GM23338 (cell line): ENCODE results near the gene ID2. TPM values are rescaled to one million over a fixed set of nuclear protein-coding genes. Genes with fewer than 3 reads are reported as not detected.

Source experiments
- ATAC-seq: fragments of 200-7000 bp; cut with Tn5 transposase; 3 replicates; pipeline ENCODE4 v1.9.1; 2020
- DNase-seq: peaks from one replicate; pipeline ENCODE4 v3.0.0-alpha.2; 2015; ENCODE audit warnings: low spot score
- H2AFZ ChIP-seq: fragments of 200-600 bp; sonication (generic); 2 replicates; pipeline ENCODE4 v1.8.0; 2016; ENCODE audit warnings: antibody characterized with exemption, mild to moderate bottlenecking, moderate library complexity
- H3F3A ChIP-seq: fragments of 200-600 bp; sonication (generic); replicated peaks from 2 replicates; pipeline ENCODE4 v1.8.0; 2017; ENCODE audit warnings: antibody characterized with exemption, mixed run types, low read depth
- H3K27ac ChIP-seq: fragments of 200-600 bp; sonication (generic); 2 replicates; pipeline ENCODE4 v1.6.1; 2016; ENCODE audit warnings: low read depth
- H3K27me3 ChIP-seq: fragments of 200-600 bp; sonication (generic); 2 replicates; pipeline ENCODE4 v1.8.0; 2016; ENCODE audit warnings: mild to moderate bottlenecking, mixed run types, moderate library complexity; ENCODE audit not compliant: insufficient read depth
- H3K36me3 ChIP-seq: fragments of 200-600 bp; sonication (generic); 2 replicates; pipeline ENCODE4 v1.8.0; 2016; ENCODE audit warnings: mild to moderate bottlenecking; ENCODE audit not compliant: insufficient read depth
- H3K4me1 ChIP-seq: fragments of 200-600 bp; sonication (generic); 2 replicates; pipeline ENCODE4 v1.8.0; 2016; ENCODE audit warnings: mild to moderate bottlenecking, moderate library complexity; ENCODE audit not compliant: insufficient read depth
- H3K4me2 ChIP-seq: fragments of 200-600 bp; sonication (generic); 2 replicates; pipeline ENCODE4 v1.7.1; 2017; ENCODE audit warnings: mixed run types
- H3K4me3 ChIP-seq: fragments of 200-600 bp; sonication (generic); 2 replicates; pipeline ENCODE4 v1.6.1; 2016; ENCODE audit warnings: mixed run types
- H3K79me2 ChIP-seq: fragments of 200-600 bp; sonication (generic); replicated peaks from 2 replicates; pipeline ENCODE4 v1.8.0; 2017; ENCODE audit warnings: mild to moderate bottlenecking; ENCODE audit not compliant: insufficient read depth
- H3K9me2 ChIP-seq: fragments of 200-600 bp; sonication (generic); 2 replicates; pipeline ENCODE4 v1.8.0; 2017; ENCODE audit not compliant: insufficient read depth
- H4K20me1 ChIP-seq: fragments of 200-600 bp; sonication (generic); replicated peaks from 2 replicates; pipeline ENCODE4 v1.8.0; 2017; ENCODE audit warnings: mild to moderate bottlenecking; ENCODE audit not compliant: insufficient read depth
- H3K27ac Mint-ChIP-seq: 2 replicates; pipeline ENCODE4 v1.8.0; 2020; ENCODE audit warnings: inconsistent platforms, mild to moderate bottlenecking, moderate library complexity, mixed read lengths
- H3K27me3 Mint-ChIP-seq: 3 replicates; pipeline ENCODE4 v1.8.0; 2022; ENCODE audit warnings: low read depth, mild to moderate bottlenecking, moderate library complexity, mixed read lengths, inconsistent platforms; ENCODE audit not compliant: insufficient read depth, poor library complexity
- H3K36me3 Mint-ChIP-seq: 3 replicates; pipeline ENCODE4 v1.8.0; 2021; ENCODE audit warnings: low read depth, mild to moderate bottlenecking, inconsistent platforms, moderate library complexity, mixed read lengths
- H3K4me1 Mint-ChIP-seq: 3 replicates; pipeline ENCODE4 v1.8.0; 2020; ENCODE audit warnings: mild to moderate bottlenecking, inconsistent platforms, mixed read lengths
- H3K4me3 Mint-ChIP-seq: 3 replicates; pipeline ENCODE4 v1.8.0; 2021; ENCODE audit warnings: moderate library complexity, mild to moderate bottlenecking, inconsistent platforms, mixed read lengths
- H3K9me3 Mint-ChIP-seq: 3 replicates; pipeline ENCODE4 v1.8.0; 2020; ENCODE audit warnings: moderate library complexity, mild to moderate bottlenecking, inconsistent platforms, mixed read lengths
- CREB1 ChIP-seq: fragments of 250-450 bp; sonication (Bioruptor Pico); IDR thresholded peaks from 2 replicates; pipeline ENCODE4 v1.5.0; 2020; ENCODE audit warnings: low read depth, mild to moderate bottlenecking, moderate library complexity
- ETS1 ChIP-seq: IDR thresholded peaks from 2 replicates; pipeline ENCODE4 v1.6.1; 2016; ENCODE audit warnings: antibody characterized with exemption
- EZH2phosphoT487 ChIP-seq: fragments of 200-600 bp; sonication (generic); IDR thresholded peaks from one replicate; pipeline ENCODE4 v1.8.1; 2018; ENCODE audit warnings: antibody characterized with exemption; ENCODE audit not compliant: unreplicated experiment
- NANOG ChIP-seq: IDR thresholded peaks from 2 replicates; pipeline ENCODE4 v1.6.1; 2016; ENCODE audit warnings: antibody characterized with exemption, borderline replicate concordance
- POLR2AphosphoS5 ChIP-seq: IDR thresholded peaks from 2 replicates; pipeline ENCODE4 v1.6.1; 2016; ENCODE audit warnings: antibody characterized with exemption, low read depth
- REST ChIP-seq: IDR thresholded peaks from one replicate; pipeline ENCODE4 v1.6.1; 2018; ENCODE audit warnings: antibody characterized with exemption; ENCODE audit not compliant: unreplicated experiment
- STAT1 ChIP-seq: IDR thresholded peaks from one replicate; pipeline ENCODE4 v1.6.1; 2016; ENCODE audit warnings: antibody characterized with exemption; ENCODE audit not compliant: unreplicated experiment
- ZNF331 ChIP-seq: fragments of 250-450 bp; sonication (Bioruptor Pico); IDR thresholded peaks from 2 replicates; pipeline ENCODE4 v1.5.0; 2020; ENCODE audit warnings: low read depth, mild to moderate bottlenecking, moderate library complexity
- ZNF462 ChIP-seq: fragments of 250-450 bp; sonication (Bioruptor Pico); IDR thresholded peaks from 2 replicates; pipeline ENCODE4 v1.5.0; 2020; ENCODE audit warnings: mild to moderate bottlenecking, moderate library complexity
- polyA plus RNA-seq: library from polyadenylated mRNA; unstranded; fragments of >200 nt; fragmentation: Nextera tagmentation; extraction: Ambion mirVana; gene quantifications from 2 replicates; pipeline ENCODE4 v1.2.1, GENCODE V29; 2016
- total RNA-seq: library from RNA; depleted of rRNA; stranded (reverse); fragments of >200 nt; shearing (Covaris generic); gene quantifications from 2 replicates; pipeline ENCODE4 v1.2.3, GENCODE V29; 2014

ID2 gene
- total and polyA plus RNA-seq, 2 experiments from 2014 or later, result 87.0 to 110 TPM

GRCh38 chr2:8645176-8645831 is 36.6 kb upstream of the ID2 start:
- no peak overlapping the region for H3K4me2 ChIP-seq
- H3K27ac ChIP-seq, result no peak overlapping the region
- peaks cover 26% of the 10 kb centered on the region for H3K9me3 Mint-ChIP-seq
- H3K9me2 ChIP-seq, result peaks cover 4% of the 10 kb centered on the region; the same call in 1 of the 2 replicates
- H3K27ac Mint-ChIP-seq, result no peak overlapping the region
- no peaks in the 10 kb centered on the region for H3F3A ChIP-seq
- no peak overlapping the region for H3K4me3 Mint-ChIP-seq
- no peak; the same call in 2 of the 3 replicates for ATAC-seq
- peaks cover 20% of the 10 kb centered on the region for H3K36me3 Mint-ChIP-seq
- no peaks in the 10 kb centered on the region for H4K20me1 ChIP-seq
- H3K4me3 ChIP-seq, result no peak overlapping the region
- peaks cover 8% of the 10 kb centered on the region for H3K27me3 Mint-ChIP-seq
- H3K4me1 ChIP-seq, result peaks cover 21% of the 10 kb centered on the region
- no peak for DNase-seq
- no peaks in the 10 kb centered on the region for H3K27me3 ChIP-seq
- H2AFZ ChIP-seq, result no peak overlapping the region
- TF ChIP-seq REST (no peak), ETS1 (no peak), CREB1 (no peak), POLR2AphosphoS5 (no peak), STAT1 (no peak), EZH2phosphoT487 (no peak), ZNF462 (no peak), NANOG (no peak), ZNF331 (CRISPR knock-in tag) (no peak)
- H3K79me2 ChIP-seq, result no peaks in the 10 kb centered on the region
- peaks cover 23% of the 10 kb centered on the region for H3K4me1 Mint-ChIP-seq
- H3K36me3 ChIP-seq, result no peaks in the 10 kb centered on the region
